K562 (cell line): ENCODE data around the gene ROR2. TPM values are rescaled to one million over a fixed set of nuclear protein-coding genes. Genes with fewer than 3 reads are reported as not detected.

Source experiments
- ATF1 ChIP-seq, 2 experiments: fragments of 450-650 bp in 1 of 2; IDR thresholded peaks; 2 replicates each; pipeline ENCODE4 v1.6.1; 2016; ENCODE audit warnings: missing compliant biosample characterization in 1 of 2, missing genetic modification characterization in 1 of 2
- ATF3 ChIP-seq, 2 experiments: fragments of 450-650 bp in 1 of 2; sonication (generic) in 1 of 2; formaldehyde crosslinking in 1 of 2; IDR thresholded peaks in 1 of 2; conservative IDR thresholded peaks in 1 of 2; 2 replicates each; pipeline versions ENCODE4 v1.6.1 to v1.8.1; 2016 to 2023; ENCODE audit warnings: mild to moderate bottlenecking in 2 of 2, moderate library complexity in 2 of 2, inconsistent platforms in 1 of 2, missing genetic modification reagents in 1 of 2
- BRF1 ChIP-seq: IDR thresholded peaks from 3 replicates; pipeline ENCODE4 v1.6.1; 2011; ENCODE audit warnings: borderline replicate concordance, mild to moderate bottlenecking; ENCODE audit not compliant: insufficient read length; ENCODE audit errors: extremely low read depth
- CC2D1A ChIP-seq: fragments of 450-650 bp; IDR thresholded peaks from 2 replicates; pipeline ENCODE4 v1.6.1; 2017; ENCODE audit warnings: mild to moderate bottlenecking
- CCNT2 ChIP-seq: IDR thresholded peaks from 2 replicates; pipeline ENCODE4 v1.6.1; 2011; ENCODE audit warnings: borderline replicate concordance, low read depth, mild to moderate bottlenecking, moderate library complexity, mixed read lengths, low read length; ENCODE audit not compliant: insufficient read length; ENCODE audit errors: extremely low read depth
- CSDE1 ChIP-seq, 2 experiments: fragments of 450-650 bp; IDR thresholded peaks; 2 replicates each; pipeline ENCODE4 v1.6.1; 2016; ENCODE audit warnings: mild to moderate bottlenecking in 1 of 2
- GATAD2A ChIP-seq: fragments of 450-650 bp; IDR thresholded peaks from 2 replicates; pipeline ENCODE4 v1.6.1; 2017
- HDAC8 ChIP-seq: fragments of 450-650 bp; IDR thresholded peaks from 2 replicates; pipeline ENCODE4 v1.6.1; 2016; ENCODE audit warnings: mild to moderate bottlenecking, missing genetic modification characterization, moderate library complexity, missing compliant biosample characterization
- HMG20B ChIP-seq: fragments of 250-450 bp; sonication (Bioruptor Pico); IDR thresholded peaks from 2 replicates; pipeline ENCODE4 v1.5.0; 2021; ENCODE audit warnings: mild to moderate bottlenecking
- HMGN3 ChIP-seq: IDR thresholded peaks from 2 replicates; pipeline ENCODE4 v1.6.1; 2011; ENCODE audit warnings: borderline replicate concordance, low read depth, mild to moderate bottlenecking, mixed read lengths, low read length; ENCODE audit not compliant: insufficient read length; ENCODE audit errors: extremely low read depth
- IRF9 ChIP-seq: fragments of 450-650 bp; IDR thresholded peaks from 2 replicates; pipeline ENCODE4 v1.6.1; 2016; ENCODE audit warnings: missing biosample characterization, missing genetic modification characterization
- KHSRP ChIP-seq: fragments of 450-650 bp; IDR thresholded peaks from 2 replicates; pipeline ENCODE4 v1.6.1; 2017
- NCOA1 ChIP-seq: fragments of 450-650 bp; IDR thresholded peaks from 2 replicates; pipeline ENCODE4 v1.6.1; 2016; ENCODE audit warnings: low read depth
- NR0B1 ChIP-seq: fragments of 450-650 bp; IDR thresholded peaks from one replicate; pipeline ENCODE4 v1.6.1; 2018; ENCODE audit warnings: mild to moderate bottlenecking, moderate library complexity; ENCODE audit not compliant: partially characterized antibody
- POLR3G ChIP-seq: IDR thresholded peaks from 2 replicates; pipeline ENCODE4 v1.6.1; 2011; ENCODE audit not compliant: insufficient read length, insufficient replicate concordance; ENCODE audit errors: extremely low read depth
- PYGO2 ChIP-seq: fragments of 450-650 bp; IDR thresholded peaks from 2 replicates; pipeline ENCODE4 v1.6.1; 2016; ENCODE audit warnings: mild to moderate bottlenecking, missing genetic modification characterization, moderate library complexity, missing compliant biosample characterization
- SAFB ChIP-seq: fragments of 200-400 bp; formaldehyde crosslinking; IDR thresholded peaks from 2 replicates; pipeline ENCODE4 v1.6.1; 2017; ENCODE audit warnings: low read depth, low read length, borderline replicate concordance
- SMARCA5 ChIP-seq: fragments of 450-650 bp; IDR thresholded peaks from 2 replicates; pipeline ENCODE4 v1.6.1; 2016
- TGIF2 ChIP-seq: sonication (generic); formaldehyde crosslinking; IDR thresholded peaks from 2 replicates; pipeline ENCODE4 v1.8.1; 2022; ENCODE audit warnings: mild to moderate bottlenecking, missing genetic modification reagents, moderate library complexity
- ZNF274 ChIP-seq: IDR thresholded peaks from 2 replicates; pipeline ENCODE4 v1.6.1; 2011; ENCODE audit warnings: low read depth, mild to moderate bottlenecking, low read length, moderate library complexity, borderline replicate concordance
- ZNF280B ChIP-seq: fragments of 250-450 bp; sonication (Bioruptor Pico); IDR thresholded peaks from 2 replicates; pipeline ENCODE4 v1.5.1; 2021; ENCODE audit warnings: mild to moderate bottlenecking
- ZNF644 ChIP-seq: fragments of 200-800 bp; sonication (Bioruptor generic); IDR thresholded peaks from 2 replicates; pipeline ENCODE4 v1.6.1; 2016; ENCODE audit warnings: low read depth, missing genetic modification characterization, missing compliant biosample characterization
- polyA plus RNA-seq, 8 experiments: library from polyadenylated mRNA; depleted of rRNA in 4 of 8; stranded (reverse) in 5 of 8; unstranded in 3 of 8; fragments of >200 nt; fragmentation: Nextera tagmentation in 2 of 8; fragmentation: Illumina TruSeq in 1 of 8; extraction: Ambion mirVana in 2 of 8; extraction: Trizol in 1 of 8; gene quantifications; 2 replicates each; pipeline versions ENCODE4 v1.2.1 to v1.2.3, GENCODE V29; 2011 to 2014; ENCODE audit warnings: inconsistent platforms in 1 of 8, missing spikeins in 1 of 8
- total RNA-seq, 7 experiments: library from RNA; depleted of rRNA in 6 of 7; stranded (reverse); fragments of >200 nt in 6 of 7; fragmentation: Illumina TruSeq in 2 of 7; extraction: Trizol in 2 of 7; gene quantifications; 2 replicates each; pipeline versions ENCODE4 v1.2.1 to v1.2.3, GENCODE V29; 2011 to 2021; ENCODE audit warnings: low replicate concordance in 1 of 7

Gene ROR2
- total and polyA plus RNA-seq, 9 of the 15 experiments (the other 6 are each of a cell fraction or from before 2014, with no cell fraction given) = 5.6 to 33.8 (median 15.3) TPM

- TF ChIP-seq TGIF2 (CRISPR knock-in tag) (no peak), CSDE1 (IDR thresholded peaks at IDR 0.05) (no peak), CC2D1A (no peak), ATF1 (CRISPR knock-in tag; IDR thresholded peaks at IDR 0.05) (no peak; the same call in 1 of the 2 replicates), ATF1 (tag; IDR thresholded peaks at IDR 0.05) (0 out of 2 replicates have a peak, but pooled peaks have one; percentile 12), GATAD2A (no peak), NCOA1 (peak; percentile 13; the same call in 1 of the 2 replicates), HMGN3 (peak; percentile 63), POLR3G (no peak), NR0B1 (no peak), IRF9 (tag) (no peak), CCNT2 (peak; percentile 67), KHSRP (no peak), ZNF644 (tag) (no peak), PYGO2 (no peak), ATF3 (IDR thresholded peaks at IDR 0.05) (no peak), ATF3 (CRISPR knock-in tag; conservative IDR thresholded peaks at IDR 0.05) (no peak), SMARCA5 (no peak), HDAC8 (tag) (0 out of 2 replicates have a peak, but pooled peaks have one; percentile 16), SAFB (no peak), HMG20B (CRISPR knock-in tag) (no peak), ZNF280B (no peak), BRF1 (no peak), ZNF274 (no peak)
Observed at GRCh38 chr9:91948597-91949391, 1.2 kb downstream of the ROR2 start (continued).
